ENCODE measurements around the gene PLCG1. TPM values are rescaled to one million over a fixed set of nuclear protein-coding genes. Genes with fewer than 3 reads are reported as not detected.

The PLCG1 gene
- total and polyA plus RNA-seq, 2 experiments from 2014 or later, result 27.4 to 206 TPM

DNA sequence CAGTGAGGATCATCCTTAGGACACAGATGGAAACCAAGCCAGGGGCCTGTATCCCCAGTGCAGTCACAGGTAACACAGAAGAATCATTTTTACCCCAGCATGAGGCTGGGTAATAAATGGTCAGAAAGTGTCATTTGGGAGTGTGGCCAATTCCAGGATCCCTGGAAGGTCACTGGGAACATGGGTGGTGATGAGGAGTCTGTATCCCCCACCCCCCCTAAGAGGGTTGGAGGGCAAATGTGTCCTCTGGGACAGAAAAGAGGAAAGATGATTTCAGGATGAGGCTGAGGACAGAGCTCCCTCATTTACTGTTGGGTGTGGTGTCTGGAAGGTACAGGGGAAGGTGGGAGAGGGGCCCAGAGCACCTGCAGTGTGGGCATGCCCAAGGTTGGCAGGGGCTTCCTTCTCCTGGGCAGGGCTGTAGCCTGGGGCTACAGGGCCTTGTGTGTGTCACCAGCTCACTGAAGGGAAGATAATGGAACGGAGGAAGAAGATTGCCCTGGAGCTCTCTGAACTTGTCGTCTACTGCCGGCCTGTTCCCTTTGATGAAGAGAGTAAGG is 34.5 kb downstream of the PLCG1 start:
- Histone ChIP-seq H3K4me2 (no peak overlapping the region), H4K20me1 (replicated peaks; ENCODE audit: insufficient read depth) (peaks cover 4% of the 10 kb centered on the region), H2AFZ (no peak overlapping the region), H3F3A (replicated peaks; ENCODE audit: low read depth) (peaks cover 6% of the 10 kb centered on the region; the same call in 1 of the 2 replicates), H3K36me3 (ENCODE audit: insufficient read depth) (peaks cover 32% of the 10 kb centered on the region), H3K27ac (ENCODE audit: low read depth) (no peak overlapping the region), H3K79me2 (replicated peaks; ENCODE audit: insufficient read depth) (no peaks in the 10 kb centered on the region), H3K9me2 (ENCODE audit: insufficient read depth) (no peaks in the 10 kb centered on the region), H3K4me3 (no peak overlapping the region), H3K27me3 (ENCODE audit: insufficient read depth) (no peaks in the 10 kb centered on the region), H3K4me1 (ENCODE audit: insufficient read depth) (no peaks in the 10 kb centered on the region)
- Mint-ChIP-seq H3K27me3 (ENCODE audit: insufficient read depth, low read depth, poor library complexity) (peaks cover 15% of the 10 kb centered on the region), H3K4me1 (no peaks in the 10 kb centered on the region; the same call in 2 of the 3 replicates), H3K9me3 (no peaks in the 10 kb centered on the region; the same call in 2 of the 3 replicates), H3K27ac (no peak overlapping the region), H3K36me3 (ENCODE audit: low read depth) (peaks cover 93% of the 10 kb centered on the region), H3K4me3 (no peak overlapping the region)
- TF ChIP-seq NANOG (IDR thresholded peaks at IDR 0.05; ENCODE audit: borderline replicate concordance) (no peak), EZH2 (IDR thresholded peaks at IDR 0.05; ENCODE audit: low read depth, unreplicated experiment) (no peak), ZNF331 (CRISPR knock-in tag; IDR thresholded peaks at IDR 0.05; ENCODE audit: low read depth) (no peak), ZNF114 (CRISPR knock-in tag; IDR thresholded peaks at IDR 0.05) (no peak), STAT1 (IDR thresholded peaks at IDR 0.05; ENCODE audit: unreplicated experiment) (no peak), EZH2phosphoT487 (IDR thresholded peaks at IDR 0.05; ENCODE audit: unreplicated experiment) (no peak), JUNB (IDR thresholded peaks at IDR 0.05; ENCODE audit: unreplicated experiment) (no peak), POLR2AphosphoS5 (IDR thresholded peaks at IDR 0.05; ENCODE audit: low read depth) (no peak), CREB1 (CRISPR knock-in tag; IDR thresholded peaks at IDR 0.05; ENCODE audit: low read depth) (no peak)
- TF ChIP-seq, protein P1, sequence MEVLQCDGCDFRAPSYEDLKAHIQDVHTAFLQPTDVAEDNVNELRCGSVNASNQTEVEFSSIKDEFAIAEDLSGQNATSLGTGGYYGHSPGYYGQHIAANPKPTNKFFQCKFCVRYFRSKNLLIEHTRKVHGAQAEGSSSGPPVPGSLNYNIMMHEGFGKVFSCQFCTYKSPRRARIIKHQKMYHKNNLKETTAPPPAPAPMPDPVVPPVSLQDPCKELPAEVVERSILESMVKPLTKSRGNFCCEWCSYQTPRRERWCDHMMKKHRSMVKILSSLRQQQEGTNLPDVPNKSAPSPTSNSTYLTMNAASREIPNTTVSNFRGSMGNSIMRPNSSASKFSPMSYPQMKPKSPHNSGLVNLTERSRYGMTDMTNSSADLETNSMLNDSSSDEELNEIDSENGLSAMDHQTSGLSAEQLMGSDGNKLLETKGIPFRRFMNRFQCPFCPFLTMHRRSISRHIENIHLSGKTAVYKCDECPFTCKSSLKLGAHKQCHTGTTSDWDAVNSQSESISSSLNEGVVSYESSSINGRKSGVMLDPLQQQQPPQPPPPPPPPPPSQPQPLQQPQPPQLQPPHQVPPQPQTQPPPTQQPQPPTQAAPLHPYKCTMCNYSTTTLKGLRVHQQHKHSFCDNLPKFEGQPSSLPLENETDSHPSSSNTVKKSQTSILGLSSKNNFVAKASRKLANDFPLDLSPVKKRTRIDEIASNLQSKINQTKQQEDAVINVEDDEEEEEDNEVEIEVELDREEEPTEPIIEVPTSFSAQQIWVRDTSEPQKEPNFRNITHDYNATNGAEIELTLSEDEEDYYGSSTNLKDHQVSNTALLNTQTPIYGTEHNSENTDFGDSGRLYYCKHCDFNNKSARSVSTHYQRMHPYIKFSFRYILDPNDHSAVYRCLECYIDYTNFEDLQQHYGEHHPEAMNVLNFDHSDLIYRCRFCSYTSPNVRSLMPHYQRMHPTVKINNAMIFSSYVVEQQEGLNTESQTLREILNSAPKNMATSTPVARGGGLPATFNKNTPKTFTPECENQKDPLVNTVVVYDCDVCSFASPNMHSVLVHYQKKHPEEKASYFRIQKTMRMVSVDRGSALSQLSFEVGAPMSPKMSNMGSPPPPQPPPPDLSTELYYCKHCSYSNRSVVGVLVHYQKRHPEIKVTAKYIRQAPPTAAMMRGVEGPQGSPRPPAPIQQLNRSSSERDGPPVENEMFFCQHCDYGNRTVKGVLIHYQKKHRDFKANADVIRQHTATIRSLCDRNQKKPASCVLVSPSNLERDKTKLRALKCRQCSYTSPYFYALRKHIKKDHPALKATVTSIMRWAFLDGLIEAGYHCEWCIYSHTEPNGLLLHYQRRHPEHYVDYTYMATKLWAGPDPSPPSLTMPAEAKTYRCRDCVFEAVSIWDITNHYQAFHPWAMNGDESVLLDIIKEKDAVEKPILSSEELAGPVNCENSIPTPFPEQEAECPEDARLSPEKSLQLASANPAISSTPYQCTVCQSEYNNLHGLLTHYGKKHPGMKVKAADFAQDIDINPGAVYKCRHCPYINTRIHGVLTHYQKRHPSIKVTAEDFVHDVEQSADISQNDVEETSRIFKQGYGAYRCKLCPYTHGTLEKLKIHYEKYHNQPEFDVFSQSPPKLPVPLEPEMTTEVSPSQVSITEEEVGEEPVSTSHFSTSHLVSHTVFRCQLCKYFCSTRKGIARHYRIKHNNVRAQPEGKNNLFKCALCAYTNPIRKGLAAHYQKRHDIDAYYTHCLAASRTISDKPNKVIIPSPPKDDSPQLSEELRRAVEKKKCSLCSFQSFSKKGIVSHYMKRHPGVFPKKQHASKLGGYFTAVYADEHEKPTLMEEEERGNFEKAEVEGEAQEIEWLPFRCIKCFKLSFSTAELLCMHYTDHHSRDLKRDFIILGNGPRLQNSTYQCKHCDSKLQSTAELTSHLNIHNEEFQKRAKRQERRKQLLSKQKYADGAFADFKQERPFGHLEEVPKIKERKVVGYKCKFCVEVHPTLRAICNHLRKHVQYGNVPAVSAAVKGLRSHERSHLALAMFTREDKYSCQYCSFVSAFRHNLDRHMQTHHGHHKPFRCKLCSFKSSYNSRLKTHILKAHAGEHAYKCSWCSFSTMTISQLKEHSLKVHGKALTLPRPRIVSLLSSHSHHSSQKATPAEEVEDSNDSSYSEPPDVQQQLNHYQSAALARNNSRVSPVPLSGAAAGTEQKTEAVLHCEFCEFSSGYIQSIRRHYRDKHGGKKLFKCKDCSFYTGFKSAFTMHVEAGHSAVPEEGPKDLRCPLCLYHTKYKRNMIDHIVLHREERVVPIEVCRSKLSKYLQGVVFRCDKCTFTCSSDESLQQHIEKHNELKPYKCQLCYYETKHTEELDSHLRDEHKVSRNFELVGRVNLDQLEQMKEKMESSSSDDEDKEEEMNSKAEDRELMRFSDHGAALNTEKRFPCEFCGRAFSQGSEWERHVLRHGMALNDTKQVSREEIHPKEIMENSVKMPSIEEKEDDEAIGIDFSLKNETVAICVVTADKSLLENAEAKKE (CRISPR knock-in tag; IDR thresholded peaks at IDR 0.05), result no peak
- TF ChIP-seq, protein P2, sequence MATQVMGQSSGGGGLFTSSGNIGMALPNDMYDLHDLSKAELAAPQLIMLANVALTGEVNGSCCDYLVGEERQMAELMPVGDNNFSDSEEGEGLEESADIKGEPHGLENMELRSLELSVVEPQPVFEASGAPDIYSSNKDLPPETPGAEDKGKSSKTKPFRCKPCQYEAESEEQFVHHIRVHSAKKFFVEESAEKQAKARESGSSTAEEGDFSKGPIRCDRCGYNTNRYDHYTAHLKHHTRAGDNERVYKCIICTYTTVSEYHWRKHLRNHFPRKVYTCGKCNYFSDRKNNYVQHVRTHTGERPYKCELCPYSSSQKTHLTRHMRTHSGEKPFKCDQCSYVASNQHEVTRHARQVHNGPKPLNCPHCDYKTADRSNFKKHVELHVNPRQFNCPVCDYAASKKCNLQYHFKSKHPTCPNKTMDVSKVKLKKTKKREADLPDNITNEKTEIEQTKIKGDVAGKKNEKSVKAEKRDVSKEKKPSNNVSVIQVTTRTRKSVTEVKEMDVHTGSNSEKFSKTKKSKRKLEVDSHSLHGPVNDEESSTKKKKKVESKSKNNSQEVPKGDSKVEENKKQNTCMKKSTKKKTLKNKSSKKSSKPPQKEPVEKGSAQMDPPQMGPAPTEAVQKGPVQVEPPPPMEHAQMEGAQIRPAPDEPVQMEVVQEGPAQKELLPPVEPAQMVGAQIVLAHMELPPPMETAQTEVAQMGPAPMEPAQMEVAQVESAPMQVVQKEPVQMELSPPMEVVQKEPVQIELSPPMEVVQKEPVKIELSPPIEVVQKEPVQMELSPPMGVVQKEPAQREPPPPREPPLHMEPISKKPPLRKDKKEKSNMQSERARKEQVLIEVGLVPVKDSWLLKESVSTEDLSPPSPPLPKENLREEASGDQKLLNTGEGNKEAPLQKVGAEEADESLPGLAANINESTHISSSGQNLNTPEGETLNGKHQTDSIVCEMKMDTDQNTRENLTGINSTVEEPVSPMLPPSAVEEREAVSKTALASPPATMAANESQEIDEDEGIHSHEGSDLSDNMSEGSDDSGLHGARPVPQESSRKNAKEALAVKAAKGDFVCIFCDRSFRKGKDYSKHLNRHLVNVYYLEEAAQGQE (IDR thresholded peaks at IDR 0.05; ENCODE audit: unreplicated experiment), result no peak
- TF ChIP-seq, protein P3, sequence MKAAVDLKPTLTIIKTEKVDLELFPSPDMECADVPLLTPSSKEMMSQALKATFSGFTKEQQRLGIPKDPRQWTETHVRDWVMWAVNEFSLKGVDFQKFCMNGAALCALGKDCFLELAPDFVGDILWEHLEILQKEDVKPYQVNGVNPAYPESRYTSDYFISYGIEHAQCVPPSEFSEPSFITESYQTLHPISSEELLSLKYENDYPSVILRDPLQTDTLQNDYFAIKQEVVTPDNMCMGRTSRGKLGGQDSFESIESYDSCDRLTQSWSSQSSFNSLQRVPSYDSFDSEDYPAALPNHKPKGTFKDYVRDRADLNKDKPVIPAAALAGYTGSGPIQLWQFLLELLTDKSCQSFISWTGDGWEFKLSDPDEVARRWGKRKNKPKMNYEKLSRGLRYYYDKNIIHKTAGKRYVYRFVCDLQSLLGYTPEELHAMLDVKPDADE (IDR thresholded peaks at IDR 0.05), result no peak
- TF ChIP-seq, protein P4, sequence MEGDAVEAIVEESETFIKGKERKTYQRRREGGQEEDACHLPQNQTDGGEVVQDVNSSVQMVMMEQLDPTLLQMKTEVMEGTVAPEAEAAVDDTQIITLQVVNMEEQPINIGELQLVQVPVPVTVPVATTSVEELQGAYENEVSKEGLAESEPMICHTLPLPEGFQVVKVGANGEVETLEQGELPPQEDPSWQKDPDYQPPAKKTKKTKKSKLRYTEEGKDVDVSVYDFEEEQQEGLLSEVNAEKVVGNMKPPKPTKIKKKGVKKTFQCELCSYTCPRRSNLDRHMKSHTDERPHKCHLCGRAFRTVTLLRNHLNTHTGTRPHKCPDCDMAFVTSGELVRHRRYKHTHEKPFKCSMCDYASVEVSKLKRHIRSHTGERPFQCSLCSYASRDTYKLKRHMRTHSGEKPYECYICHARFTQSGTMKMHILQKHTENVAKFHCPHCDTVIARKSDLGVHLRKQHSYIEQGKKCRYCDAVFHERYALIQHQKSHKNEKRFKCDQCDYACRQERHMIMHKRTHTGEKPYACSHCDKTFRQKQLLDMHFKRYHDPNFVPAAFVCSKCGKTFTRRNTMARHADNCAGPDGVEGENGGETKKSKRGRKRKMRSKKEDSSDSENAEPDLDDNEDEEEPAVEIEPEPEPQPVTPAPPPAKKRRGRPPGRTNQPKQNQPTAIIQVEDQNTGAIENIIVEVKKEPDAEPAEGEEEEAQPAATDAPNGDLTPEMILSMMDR (conservative IDR thresholded peaks at IDR 0.05; ENCODE audit: low read depth in 2 of 2), result no peak
- DNase-seq (ENCODE audit: low spot score) (no peak), ATAC-seq (no peak)

Data from GM23338 (cell line).